ENCODE data around the gene SHISAL1.
A peak's percentile ranks its signal among the peaks of the same experiment; 100 is the strongest.

SHISAL1 gene

DNA sequence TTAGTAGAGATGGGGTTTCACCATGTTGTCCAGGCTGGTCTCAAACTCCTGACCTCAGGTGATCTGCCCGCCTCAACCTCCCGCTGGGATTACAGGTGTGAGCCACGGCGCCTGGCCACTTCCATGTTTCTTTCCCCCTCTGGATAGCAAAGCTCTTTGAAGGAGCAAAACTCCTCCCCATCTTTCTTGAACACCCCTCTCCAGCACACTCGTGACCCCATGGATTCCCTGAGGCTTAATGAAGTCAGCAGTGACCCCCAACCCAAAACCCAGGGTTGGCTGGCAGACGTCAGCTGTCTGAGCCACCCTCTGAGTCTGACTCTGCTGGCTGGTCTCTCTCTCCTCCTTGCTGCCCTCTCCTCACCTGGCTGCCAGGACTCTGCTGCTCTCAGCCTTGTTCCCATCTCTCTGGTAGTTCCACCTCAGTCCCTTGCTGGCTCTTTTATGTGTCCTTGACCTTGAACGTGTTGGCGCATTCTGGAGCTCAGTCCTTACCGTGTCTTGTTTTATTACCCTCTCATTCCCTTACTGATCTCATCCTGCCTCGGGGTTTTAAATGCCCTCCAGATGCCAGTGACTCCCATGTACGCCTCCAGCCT, 87.6 kb downstream of the SHISAL1 start:
- DNase-seq, result no peak

DNA sequence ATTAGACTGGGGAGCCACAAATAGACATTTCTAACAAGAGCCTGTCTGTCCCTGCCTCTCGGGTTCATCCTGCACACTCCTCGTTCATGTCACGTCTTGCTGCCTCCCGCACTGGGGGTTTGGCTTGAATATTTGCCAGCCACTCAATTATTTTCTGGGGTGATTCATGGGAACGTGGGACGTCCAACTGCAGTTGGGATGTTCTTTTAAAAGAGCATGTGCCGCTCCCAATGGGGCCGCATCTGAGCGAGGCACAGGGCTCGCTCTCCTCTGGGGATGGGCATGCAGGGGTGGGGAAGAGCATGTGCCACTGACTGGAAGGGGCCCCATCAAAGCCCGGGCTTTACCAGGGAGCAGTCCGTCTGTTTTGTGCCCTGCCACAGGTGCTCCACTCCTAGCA, 88.6 kb downstream of the SHISAL1 start:
- no peak for DNase-seq

DNA sequence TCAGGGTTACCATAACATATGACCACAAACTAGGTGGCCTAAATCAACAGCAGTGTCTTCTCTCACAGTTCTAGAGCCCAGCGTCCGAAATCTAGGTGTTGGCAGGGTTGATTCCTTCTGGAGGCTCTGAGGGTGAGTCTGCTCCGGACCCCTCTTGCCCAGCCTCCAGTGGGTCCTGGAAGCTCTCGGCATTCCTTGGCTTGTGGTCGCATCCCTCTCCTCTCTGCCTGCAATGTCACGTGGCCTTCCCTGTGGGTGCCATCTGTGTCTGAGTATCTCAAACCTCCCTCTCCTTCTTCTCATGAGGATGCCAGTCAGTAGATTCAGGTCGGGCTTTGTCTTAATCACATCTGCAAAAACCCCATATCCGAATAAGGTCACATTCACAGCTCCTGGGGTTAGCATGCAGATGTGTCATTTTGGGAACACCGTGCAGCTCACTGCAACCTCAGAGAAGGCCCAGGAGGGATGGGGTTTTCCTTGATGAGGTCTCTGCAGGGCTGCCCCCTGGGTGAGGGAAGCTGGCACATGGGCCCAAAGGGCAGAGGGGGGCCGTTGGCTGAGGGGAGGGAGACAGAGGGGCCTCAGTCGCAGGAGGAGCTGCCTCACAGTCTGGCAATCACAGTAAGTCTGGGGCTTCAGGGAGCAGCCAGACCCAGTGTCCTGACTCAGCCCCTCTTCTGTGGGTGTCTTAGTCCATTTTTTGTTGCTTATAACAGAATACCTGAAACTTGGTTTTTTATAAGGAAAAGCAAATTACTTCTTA, 90.9 kb downstream of the SHISAL1 start:
- no peak for DNase-seq

DNA sequence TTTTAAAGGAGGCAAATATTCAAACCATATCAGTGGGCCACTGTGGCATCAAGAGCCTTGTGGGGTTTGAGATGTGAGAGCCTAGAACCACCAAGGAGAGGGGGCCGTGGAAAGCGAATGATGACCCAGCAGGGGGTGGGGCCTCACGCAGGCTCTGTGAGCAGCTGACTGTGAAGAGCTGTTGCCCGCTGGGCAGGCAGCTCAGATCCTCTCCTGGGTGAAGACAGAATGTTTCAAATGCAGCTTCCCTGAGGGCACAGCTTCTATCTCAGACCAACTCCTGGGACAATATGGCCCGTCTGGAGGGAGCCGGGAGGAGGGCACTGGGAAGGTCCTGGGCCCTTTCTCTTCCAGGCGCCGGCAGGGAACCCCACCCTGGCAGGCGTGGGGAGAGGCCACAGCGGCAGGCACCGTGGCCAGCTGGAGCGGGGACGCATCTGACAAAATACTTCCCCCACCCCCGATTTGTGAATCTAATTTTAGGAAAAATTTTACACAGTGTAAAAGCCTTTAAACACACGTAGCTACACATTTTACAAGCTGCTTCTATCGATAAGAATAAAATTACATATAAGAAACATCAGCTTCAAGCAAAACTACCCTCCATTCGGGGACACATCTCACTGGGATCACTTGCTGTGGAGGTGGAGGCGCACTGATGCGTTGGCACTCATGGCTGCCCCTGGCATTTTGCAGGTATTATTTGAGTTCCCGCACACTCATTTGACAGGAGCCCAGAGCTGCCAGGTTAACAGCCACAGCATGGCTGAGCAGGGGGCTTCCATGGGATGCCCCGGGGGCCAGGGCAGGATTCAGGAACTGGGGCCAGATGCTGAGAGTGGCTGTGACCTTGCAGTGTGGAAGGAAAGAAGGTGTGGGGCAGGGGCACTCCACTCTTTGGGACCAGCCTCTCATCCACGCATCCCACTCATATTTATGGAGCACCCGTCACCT, 91.7 kb downstream of the SHISAL1 start:
- no peak for DNase-seq

DNA sequence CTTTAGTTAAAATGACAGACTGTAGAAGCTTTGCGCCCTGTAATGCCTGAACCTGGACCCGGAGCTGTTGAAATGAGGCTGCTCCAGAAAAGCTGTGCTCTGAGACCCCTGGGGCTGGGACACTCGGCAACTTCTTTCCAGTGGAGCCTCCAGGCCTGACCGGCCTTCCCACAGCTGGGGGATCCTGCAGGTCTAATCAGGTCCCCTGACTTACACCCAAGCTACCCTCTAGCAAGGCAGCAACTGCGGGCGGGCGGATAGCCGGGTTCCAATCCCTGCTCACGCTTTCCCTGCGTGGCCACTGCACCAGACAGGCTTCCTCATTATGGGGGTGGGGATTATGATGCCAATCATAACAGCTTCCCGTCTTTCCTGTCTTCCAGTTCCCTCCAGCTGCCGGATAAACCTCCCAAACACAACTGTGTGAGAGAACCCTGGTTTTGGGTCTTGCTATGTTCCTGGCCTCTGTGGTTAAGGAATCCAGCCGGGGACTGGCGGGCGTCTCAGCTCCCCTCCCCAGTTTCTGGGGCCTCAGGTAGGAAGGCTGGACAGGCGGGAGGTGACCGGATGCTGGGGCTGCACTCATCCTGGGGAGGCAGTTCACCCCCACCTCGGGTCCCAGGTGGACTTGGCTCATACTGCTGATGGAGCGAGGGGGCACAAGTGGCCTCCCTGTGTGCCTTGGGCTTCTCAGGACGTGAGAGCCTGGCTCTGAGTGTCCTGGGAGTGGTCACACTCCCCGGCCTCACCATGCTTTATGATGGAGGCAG, 93.5 kb downstream of the SHISAL1 start:
- DNase-seq, result no peak

DNA sequence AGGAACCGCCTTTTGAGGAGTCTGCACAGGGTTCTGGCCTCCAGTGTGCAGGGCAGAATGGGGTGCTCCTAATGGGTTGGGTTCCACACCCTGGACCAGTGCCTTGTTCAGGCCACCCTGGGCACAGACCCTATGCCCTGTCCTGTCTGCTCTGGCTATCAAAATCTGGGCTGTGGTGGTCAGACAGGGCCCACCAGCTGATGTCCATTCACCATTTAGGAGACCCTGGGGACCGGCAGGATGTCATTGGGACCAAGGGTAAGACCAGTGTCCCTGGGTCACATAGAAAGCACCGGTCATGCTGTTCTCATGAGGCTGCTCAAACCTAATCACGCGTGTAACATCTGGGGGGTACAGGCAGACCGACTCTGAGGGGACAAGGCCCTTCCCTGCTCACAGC, 94.7 kb downstream of the SHISAL1 start:
- DNase-seq, result no peak

DNA sequence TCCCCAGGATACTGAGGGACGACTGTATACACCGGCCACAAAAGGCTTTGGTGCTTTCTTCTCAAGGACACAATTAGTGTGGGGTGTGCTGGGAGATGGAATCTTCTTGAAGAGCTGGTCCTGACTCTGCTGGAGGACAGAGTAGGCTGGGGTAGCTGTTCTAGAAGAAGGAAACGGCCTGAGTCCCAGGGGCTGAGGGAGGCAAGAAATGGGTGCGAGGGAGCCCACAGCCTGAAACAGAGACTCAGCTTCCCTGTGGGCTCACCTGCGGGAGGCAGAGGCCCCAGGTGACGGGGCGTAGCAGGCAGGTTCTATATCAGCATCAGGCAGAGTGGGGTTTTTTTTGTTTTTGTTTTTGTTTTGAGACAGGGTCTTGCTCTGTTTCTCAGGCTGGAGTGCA, 95.4 kb downstream of the SHISAL1 start:
- no peak for DNase-seq

DNA sequence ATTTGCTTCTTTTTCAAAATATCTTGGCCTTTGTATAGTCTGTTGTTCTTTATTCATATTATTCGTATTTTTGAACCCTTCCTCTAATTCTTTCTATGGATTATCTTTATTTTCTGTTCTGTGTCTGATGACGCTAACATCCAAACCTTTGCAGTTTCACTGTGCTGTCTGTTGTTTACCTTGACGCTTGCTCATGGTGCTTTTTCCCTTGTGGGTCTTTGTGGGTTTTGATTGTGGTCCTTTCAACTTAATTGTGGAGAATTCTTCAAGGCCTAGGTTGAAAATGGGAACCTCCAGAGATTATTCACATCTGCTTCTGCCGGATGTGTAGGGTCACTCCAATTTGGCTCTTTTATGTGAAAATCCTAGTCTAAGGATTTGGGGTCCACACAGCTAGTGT, 97.5 kb downstream of the SHISAL1 start:
- no peak for DNase-seq

DNA sequence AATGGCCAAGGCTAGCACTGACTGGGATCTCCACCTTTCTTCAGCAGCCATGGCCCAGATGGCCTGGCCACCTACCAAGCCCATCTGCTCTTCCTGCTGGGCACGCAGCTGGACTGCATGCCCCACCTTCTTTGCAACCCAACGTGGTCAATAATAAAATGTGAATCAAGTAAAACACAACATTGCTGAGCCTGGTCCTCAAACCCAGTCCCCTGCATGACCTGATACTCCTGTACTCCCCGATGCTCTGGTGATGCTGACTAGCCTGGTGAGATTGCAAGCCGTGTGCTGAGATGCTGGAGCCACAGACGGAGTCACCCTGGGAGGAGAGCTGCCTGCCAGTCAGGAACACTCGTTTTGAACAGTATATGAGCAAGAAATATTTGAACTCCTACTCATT, 98.0 kb downstream of the SHISAL1 start:
- no peak for DNase-seq

DNA sequence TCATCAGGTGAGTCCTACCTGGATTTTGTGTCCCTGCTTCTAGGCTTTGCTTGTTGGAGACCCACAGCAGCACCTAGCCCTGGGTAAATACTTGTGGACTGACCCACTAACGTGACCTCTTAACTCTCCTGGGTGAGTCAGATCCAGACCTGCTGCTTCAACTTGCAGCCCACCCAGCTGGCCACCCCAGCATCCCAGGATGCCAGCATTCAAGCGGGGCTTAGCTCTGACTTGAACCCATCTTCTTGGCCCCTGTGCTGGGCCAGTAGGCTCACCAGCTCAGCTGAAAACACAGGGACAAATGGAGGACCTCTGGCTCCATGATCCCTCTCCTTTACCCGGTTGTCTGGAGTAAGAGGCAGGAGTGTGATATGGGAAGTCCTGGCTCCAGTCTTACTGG, 98.6 kb downstream of the SHISAL1 start:
- no peak for DNase-seq

DNA sequence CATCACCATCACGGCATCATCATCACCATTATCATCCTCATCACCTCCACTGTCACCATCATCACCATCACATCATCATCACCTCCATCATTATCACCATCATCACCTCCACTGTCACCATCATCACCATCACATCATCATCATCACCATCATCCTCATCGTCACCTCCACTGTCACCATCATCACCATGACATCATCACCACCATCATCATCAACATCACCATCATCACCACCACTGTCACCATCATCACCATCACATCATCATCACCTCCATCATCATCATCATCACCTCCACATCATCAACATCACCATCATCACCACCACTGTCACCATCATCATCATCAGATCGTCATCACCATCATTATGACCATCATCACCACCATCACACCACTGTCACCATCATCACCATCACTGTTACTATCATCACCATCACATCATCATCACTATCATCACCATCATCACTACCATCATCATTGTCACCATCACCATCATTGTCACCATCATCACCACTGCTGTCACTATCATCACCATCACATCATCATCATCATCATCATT, 99.2 kb downstream of the SHISAL1 start:
- DNase-seq, result no peak

DNA sequence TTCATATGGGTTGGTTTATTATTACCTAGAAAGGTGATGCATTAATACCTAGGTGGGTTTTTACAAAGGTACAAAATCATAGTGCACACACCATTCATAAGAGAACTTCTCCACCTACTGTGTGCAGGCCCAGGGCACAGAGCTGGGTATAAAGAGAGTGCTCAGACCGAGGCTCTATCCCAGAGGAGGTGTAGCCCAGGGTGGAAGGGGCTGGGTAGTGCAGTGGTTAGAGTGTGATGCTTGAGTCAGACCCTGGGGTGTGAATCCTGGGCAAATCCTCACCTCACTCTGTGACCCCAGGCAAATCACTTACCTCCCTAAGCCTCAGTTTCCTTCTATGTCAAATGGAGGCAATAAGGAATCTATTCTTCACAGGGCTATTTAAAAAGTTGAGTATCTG, 99.8 kb downstream of the SHISAL1 start:
- DNase-seq, result no peak

DNA sequence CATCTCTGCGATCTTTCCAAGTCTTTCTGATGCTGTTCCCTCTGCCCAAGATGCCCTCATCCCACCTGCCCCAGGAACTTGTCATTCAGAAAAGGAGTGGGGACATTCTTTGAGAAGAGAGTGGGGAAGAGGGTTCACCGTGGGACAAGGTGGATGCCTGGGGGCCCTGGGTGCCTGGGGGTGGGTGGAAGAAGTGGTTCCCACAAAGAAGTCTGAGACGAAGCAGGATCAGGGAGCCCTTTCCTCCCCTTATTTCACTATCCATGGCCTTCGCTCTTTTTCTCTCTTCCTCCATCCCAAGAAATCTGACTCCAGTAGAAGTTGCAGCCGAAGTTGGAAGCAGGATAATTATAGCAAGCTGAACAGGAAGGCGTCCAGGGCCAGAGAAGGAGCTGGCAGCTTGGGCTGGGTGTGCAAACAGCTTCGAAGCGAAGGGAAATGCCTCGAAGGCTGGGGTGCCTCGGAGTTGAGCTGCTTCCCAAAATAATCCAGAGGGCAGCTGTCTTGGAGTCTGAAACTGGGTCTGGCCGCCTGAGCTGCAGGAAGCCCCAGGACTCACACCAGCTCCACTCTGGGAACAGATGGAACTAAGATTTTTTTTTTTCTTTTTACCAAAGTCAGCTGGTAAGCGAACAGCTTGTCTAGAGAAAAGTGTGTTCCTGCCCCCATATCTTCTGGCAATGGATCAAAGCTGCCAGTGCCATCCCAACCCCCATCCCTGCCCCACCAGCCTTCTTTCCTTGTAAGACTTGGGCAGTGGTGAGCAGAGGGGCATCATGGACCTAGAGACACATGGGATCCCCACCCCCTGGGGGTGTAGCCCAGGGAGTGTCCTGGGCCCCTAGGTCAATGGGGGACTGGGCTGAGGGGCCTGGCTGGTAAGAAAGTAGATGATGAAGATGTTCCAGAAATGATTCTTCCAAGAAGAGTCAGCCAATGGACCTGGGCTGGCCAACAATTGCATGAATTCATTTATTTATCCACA, 100.5 kb downstream of the SHISAL1 start:
- peak in 1 of 3 donors; percentile 10 for DNase-seq

DNA sequence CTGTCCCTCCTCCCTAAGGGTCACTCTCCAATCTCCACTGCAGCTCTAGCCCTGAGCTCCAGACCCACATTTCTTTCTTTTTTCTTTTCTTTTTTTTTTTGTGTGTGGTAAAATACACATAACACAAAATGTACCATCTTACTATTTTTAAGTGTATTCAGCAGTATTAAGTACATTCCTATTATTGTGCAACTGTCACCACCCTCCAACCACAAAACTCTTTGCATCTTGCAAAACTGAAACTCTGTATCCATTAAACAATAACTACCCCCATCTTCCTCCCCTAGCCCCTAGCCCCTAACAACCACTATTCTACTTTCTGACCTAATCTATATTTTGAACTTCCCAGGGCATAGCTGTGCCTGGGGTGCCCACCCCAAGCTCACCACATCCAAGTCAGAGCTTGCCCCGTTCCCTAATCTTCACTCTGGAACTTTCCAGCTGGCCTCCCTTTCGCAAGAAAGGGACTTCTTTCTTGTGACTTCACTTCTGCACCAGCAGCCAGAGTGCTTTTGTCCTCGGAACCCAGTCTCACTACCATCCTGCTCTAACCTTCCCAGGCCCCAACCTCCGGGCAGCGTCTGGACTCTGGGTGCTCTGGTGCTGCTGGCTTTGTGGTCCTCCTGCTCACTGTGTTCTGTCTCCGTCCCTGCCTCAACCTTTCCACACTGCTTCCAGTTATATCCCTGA, 101.3 kb downstream of the SHISAL1 start:
- DNase-seq, result peak; percentile 52 to 60 (median 56)

DNA sequence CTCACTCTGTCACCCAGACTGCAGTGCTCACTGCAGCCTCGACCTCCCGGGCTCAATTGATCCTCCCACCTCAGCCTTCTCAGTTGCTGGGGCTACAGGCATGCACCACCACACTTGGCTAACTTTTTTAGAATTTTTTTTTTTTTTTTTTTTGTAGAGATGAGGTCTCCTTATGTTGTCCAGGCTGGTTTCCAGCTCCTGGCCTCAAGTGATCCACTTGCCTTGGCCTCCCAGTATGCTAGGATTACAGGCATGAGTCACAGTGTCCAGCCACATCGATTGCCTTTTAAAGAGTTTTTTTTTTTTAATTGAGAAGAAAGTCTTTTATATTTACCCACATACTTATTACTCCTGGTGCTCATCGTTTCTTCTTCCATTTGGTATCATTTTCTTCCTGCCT, 102.0 kb downstream of the SHISAL1 start:
- peak in 1 of 3 donors; percentile 17 for DNase-seq

DNA sequence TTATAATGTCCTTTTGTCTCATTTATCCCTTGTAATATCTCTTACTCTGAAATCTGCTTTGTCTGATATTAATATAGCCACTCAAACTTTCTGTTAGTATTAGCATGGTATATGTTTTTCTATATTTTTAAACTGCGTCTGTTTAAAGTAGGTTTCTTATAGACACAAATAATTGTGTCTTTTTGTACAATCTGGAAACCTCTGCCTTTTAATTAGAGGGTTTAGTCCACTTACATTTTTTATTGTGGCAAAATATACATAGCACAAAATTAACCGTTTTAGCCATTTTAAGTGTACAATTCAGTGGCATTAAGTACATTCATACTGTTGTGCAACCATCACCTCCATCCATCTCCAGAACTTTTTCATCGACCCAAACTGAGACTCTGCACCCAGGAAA, 103.4 kb downstream of the SHISAL1 start:
- peak in 1 of 3 donors; percentile 16 for DNase-seq

DNA sequence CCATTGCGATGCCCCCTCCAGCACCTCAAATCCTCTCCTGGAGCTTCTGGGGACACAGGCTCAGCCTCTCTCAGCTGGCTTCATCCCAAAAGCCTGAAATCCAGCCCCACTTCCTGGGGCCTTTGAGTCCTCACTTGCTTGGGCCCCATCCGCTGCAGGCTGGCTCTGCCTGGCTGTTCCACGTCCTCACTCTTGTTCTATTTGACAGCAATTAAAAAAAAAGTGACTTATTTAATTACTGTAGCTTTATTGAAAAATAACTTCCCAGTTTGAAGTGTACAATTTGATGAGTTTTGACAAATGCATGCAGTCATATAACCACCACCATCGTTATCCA, 104.8 kb downstream of the SHISAL1 start:
- DNase-seq, result no peak

DNA sequence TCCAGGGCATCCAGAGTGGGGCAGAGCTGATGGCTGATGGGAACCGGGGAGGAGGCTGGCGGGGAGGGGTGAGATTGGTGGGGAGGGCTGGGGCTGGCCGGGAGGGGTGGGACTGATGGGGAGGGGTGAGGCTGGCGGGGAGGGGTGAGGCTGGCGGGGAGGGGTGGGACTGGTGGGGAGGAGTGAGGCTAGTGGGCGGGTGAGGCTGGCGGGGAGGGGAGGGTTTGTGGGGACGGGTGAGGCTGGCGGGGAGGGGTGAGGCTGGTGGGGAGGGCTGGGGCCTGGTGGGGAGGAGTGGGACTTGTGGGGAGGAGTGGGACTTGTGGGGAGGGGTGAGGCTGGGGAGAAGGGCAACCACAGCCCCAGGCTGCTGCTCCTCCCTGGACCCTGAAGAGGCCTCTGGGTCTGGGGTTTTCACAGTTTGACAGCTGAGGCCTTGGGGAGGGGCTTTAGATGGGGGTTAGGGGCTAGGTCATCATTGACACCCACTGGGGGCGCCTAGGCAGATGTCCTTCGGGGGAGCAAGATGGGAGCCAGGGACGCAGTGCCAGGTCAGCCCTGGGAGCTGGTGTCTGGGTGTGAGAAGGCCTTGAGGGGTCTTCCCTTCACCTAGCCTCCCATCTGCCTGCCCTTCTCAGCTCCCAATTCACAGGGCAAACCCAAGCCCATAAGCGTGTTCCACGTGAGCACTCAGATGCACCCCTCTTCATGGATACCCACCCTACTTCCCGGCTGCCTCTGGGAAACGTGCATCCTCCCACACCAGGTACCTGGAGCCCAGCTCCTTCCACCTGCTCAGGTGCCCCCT, 105.4 kb downstream of the SHISAL1 start:
- DNase-seq, result peak in 1 of 3 donors; percentile 15

DNA sequence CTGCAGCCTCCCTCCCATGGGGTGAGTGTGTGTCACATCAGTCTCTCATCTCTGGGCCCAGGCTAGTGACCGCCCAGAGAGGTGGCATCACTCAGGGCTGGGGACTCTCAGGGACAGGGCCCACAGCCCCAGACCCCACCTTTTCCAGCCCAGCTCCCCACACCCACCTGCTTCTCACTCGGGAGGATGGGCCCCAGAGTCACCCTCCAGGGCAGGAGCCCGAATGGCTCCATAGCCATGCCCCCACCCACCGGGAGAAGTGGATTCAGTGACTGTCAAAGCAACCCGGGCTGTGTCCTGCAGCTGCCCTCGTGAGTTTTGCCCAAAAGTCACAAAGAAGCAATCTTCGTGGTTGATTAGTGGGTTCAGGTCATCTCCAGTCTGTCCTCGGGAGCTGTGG, 106.1 kb downstream of the SHISAL1 start:
- DNase-seq, result peak in 1 of 3 donors; percentile 4

DNA sequence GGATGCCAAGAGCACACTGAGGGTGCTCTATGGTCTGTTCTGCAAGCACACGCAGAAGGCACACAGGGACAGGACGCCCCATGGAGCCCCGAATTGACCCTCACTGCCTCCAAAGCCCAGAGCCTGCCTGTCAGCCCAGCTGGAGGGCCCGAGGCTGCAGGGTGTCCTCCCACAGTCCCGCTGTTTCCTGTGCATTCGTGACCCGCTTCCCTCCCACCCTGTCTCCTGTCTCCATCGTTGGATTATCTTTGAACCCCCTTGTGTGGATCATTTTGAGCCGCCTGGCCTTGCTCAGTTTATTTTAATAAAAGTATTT, 106.5 kb downstream of the SHISAL1 start:
- no peak for DNase-seq
